GM18909 (cell line): ENCODE measurements around the gene NSD2.

Experiments used
- ATAC-seq: cut with Tn5 transposase; IDR thresholded peaks from one replicate; pipeline ENCODE4 v1.9.1; 2021; ENCODE audit warnings: mild to moderate bottlenecking; ENCODE audit not compliant: unreplicated experiment, poor library complexity

NSD2 gene

DNA sequence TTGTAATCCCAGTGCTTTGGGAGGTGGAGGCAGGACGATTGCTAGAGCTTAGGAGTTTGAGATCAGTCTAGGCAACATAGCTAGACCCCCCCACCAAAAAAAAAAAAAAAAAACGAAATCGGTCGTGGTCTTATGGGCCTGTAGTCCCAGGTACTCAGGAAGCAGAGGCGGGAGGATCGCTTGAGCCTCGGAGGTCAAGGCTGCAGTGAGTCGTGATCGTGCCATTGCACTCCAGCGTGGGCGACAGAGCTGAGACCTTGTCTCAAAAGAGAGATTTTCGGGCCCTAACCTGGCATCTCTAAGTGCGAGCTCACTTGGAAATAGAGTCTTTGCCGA, 8.3 kb upstream of the NSD2 start:
- ATAC-seq = no peak

DNA sequence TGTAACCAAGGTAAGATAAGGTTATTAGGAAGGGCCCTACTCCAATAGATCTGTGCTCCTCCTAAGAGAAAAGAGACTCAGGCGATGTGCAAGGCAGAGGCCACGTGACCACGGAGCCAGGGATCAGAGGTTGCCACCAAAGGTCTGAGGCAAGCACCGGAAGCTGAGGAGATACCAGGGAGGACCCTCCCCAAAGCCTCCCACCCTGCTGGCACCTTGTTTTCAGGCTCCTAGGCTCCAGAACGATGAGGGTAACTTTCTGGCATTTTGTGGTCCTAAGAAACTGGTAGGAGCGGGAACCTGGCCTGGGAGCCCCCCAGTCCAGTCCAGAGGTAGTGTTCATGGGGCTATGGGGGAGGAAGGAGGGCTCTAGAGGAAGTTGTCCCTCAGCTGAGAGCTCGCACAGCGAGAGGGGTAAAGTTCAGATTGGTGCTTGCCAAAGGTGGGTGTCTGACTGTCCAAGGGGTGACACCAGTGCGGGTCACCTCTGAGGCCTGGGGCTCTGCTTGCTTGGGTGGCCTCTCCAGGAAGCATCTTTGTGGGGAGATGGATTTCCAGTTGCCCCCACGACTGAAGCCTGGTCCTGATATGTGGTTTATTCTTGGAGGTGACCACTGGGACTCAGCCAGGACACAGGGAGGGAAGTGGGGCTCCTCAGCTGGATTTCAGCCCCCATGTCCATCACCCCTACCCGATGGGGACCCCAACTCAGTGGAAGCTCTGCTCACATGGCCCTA, 7.7 kb upstream of the NSD2 start:
- no peak for ATAC-seq

DNA sequence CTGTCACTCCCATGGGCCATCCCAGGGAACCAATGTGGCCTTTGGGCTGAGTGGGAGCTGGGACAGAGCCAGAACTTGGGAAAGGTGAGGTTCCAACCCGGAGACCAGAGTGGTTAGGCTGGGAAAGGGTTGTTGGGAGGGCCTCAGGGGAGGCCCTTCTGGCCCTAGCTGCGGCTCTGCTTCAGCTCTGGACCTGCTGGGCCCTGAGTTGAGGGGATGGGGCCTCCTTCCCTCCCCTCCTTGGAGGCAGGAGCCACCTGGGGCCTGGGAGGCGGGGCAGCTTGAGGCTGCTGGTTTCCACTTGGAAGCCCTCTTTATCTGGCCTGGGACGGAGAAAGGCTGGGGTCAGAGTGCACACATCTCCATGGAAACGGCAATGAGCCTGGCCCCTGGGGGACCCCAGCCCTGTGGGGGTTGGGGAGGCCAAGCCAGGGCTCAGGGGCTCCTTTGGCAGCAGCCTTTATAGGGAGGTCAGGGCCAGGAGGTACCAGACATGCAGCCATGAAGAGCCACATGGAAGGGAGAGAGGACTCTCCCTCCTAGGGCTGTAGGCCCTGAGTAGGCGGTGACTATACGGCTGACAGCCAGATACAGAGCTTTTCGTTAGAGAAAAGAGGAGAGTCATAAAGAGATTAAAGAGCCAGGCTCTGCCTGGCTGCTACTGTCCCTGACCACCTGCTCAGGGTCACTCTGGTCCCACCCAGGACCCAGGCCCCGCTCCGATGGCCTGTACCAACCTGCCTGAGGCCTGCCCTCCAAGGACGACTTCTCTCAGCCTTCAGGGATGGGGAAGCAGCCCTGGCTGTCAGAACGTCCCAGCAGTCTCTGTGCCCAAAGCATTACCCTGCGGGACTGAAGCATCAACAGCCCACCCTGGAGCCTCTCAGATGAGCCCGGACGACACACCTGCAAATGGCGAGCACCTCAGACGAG, 6.9 kb upstream of the NSD2 start:
- no peak for ATAC-seq

DNA sequence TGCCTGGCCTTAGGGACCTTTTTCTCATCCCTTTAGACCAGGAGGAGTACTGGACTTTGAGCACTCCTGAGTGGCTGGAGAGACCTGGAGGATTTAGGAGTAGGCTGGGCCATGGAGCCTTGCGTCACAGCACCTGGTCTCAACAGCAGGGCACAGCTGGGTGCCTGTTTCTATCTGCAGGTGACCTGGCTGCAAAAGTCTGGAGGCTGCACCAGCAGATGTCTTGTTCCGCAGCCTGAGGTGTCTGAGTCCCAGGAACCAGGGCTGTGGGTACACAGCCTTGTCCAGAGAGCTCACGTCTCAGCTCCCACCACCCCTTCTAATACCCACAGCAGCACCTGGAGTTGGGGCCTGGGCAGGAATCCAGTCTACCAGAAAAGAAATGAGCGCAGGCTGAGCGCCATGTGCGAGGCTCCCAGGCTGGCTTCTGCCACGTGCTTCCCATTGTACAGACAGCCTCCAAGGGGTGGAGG, 5.0 kb upstream of the NSD2 start:
- ATAC-seq = no peak

DNA sequence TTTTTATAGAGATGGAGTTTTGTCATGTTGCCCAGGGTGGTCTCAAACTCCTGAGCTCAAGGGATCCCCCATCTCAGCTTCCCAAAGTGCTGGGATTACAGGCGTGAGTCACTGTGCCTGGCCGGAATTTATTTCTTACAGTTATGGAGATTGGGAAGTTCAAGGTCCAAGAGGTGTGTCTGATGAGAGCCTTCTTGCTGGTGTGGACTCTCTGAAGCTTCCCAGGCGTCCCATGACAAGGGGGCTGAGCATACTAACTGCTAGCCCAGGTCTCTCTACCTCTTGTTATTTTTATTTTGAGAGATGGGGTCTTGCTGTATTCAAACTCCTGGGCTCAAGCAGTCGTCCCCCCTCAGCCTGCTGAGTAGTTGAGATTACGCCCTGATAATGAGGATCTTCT, 2.9 kb upstream of the NSD2 start:
- ATAC-seq = no peak

DNA sequence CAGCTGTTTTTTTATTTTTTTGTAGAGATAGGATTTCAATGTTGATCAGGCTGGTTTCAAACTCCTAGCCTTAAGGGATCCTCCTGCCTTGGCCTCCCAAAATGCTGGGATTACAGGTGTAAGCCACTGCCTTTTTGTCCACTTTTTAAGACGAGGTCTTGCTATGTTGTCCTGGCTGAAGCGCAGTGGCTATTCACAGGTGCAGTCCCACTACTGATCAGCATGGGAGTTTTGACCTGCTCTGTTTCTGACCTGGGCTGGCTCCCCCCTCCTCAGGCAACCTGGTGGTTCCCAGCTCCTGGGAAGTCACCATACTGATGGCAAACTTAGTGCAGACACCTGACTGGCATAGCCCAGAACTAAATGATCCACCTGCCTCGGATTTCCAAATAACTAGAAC, 2.3 kb upstream of the NSD2 start:
- ATAC-seq = no peak

DNA sequence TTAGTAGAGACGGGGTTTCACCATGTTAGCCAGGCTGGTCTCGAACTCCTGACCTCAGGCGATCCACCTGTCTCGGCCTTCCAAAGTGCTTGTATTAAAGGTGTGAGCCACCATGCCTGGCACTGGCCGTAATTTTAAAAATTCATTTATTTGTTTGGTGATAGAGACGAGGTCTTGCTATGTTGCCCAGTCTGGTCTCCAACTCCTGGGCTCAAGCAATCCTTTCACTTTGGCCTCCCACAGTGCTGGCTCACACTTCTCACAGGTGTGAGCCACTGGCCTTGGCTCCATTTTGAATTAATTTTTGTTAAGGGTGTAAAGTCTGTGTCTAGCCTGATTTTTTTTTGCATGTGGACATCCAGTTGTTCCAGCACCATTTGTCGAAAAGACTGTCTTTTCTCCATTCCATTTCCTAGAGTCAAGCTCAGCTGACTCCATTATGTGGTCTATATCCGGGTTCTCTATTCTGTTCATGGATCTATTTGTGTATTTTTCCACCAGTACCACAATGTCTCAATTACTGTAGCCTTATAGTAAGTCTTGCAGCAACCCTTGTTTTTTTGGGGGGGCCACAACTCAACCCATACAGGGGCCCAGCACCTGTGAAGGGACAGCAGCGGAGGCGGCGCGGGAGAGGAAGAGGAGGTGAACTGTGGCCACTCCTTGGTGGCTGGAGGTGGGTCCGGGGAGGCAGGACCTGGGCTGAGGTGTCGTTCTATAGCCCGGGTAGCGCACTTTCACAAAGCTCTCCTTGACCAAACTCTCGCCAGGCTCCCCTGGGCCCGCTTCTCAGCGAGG, 1.5 kb upstream of the NSD2 start:
- peak; percentile 7 for ATAC-seq

DNA sequence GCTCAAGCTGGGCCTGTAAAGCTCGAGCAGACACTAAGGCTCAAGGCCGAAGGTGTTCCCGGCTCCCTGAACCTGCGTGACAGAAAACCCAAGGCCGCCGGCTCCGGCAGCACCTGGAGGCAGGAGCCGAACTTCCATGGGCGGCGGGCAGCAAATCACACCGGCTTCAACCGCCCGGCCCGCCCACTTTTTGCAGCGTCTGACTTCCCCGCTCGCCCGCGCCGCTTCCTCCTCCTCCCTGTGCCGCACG, 940 bp upstream of the NSD2 start:
- ATAC-seq = peak; percentile 47

DNA sequence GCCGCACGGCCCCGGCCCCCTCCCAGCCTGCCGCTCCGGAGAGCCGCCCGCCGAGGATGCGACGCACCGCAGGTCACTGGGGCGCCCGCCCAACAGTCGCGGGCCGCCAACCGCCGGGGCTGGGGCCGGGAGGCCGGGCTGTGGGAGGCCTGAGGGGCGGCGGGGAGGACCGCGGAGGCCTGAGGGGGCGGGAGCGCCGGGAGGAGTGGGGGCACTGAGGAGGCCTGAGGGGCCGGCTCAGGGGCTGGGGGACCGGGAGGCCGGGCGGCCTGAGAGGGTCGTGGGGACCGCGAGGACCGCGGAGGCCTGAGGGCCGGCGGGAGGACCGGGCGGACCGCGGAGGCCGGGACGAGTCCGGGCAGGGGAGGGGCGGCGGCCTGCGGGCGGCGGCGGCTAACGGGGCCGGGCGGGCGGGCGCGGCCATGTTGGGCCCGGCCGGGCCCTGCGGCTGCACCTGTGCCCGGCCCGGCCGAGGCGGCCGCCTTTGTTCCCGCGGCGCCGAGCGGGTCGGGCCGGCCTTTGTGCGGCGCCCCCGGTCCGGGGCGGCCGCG, 353 bp downstream of the NSD2 start:
- ATAC-seq = peak; percentile 22

DNA sequence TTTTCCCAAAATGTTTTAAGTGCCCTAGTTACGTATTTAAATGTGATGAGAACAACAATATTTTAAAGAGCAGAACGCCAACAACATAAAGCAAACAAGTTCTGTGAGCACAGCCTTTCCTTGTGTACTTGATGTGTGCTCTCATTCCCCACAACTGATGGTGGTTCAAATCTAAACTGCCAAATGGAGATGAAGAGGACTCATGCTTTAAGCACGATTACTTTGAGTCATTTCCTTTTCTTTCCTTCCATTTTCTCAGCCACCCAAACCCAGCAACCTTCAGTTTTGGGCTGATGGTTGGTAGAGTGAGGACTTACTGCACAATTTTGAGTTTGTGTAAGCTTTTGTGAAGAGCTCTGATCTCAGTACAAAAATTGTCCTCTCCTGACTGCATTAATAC, 1.7 kb downstream of the NSD2 start:
- ATAC-seq = no peak

DNA sequence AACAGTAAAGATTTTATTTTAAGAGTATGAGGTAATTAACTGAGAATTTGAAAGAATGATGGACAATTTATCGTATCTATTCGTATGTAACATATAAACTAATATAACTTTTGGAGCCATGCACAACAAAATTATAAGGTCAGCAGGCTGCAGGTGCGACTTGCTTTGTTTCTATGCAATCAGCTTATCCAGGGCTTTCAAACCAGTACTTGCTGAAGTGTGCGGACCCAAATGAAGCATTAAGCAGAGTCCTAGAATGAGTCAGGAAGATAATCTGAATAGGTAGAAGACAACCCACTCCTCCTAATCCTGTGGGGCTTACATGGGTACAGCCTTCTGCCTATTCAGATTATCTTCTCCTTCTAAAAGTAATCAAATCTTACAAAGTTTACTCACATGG, 2.1 kb downstream of the NSD2 start:
- ATAC-seq = no peak

DNA sequence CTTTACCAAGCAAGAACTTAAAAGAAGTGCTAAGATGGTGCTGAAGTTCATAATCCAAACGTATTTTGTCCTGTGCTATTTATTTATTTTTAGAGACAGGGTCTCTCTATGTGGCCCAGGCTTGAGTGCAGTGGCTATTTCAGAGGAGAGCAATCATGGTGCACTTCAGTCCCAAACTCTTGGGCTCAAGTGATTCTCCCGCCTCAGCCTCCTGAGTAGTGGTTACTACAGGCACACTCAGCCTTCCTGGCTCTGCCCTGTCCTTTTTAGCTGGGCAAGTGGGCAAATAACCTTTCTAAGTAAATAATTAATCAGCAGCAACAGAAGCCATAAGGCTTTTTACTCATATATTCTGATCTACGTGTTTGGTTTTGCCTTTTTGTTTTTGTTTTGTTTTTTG, 2.6 kb downstream of the NSD2 start:
- ATAC-seq = no peak

DNA sequence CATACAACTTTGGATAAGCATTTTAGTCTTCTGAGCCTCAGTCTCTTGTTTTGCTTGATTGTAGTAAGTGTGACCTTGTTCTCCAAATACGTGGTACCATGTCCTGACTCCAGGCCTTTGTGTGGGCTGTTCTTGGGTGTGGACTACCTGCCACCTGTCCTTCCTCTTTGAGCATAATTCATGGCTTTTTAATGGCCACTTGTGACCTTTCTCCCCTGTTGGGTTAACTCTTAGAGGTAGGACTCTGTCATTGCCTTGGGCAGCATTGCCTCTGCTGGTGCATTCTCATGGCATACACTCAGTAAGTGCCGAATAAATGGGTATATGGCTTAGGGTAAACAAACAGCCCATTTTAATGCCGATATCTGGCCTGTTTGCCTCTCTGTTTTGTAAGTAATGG, 3.0 kb downstream of the NSD2 start:
- no peak for ATAC-seq

DNA sequence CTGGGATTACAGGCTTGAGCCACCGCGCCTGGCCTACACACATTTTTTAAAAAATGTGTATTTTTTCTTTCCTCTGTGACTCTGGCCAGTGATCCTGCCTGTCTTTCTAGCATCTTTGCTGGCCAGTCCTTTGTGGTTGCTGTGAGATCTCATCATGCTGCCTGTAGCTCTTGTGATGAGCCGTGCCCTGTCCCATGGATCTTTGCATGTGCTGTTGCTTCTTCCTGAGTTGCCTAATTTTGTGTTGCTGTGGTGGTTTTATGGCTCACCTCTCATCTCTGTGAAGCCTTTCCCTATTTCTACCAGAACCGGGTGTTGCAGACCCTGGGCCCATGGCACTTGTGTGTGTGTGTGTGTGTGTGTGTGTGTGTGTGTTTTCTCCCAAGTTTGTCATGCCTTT, 8.3 kb downstream of the NSD2 start:
- no peak for ATAC-seq

DNA sequence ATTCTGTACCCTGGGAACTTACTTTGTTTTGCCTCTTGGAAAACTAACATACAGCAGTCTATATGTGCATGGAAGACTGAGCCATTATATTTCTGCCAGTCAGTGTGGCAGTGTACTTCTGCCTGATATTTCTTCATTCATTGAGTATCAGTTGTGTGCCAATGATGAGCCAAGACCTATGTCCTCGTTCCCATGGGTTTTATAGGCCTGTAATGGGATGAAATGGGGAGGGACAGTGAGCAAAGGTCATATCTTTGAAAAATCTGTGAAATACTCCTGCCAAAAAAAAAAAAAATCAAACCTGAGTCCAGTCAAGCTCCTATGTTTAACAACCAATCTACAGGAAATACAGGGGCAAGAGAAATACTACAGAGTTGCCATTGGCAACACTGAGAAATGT, 9.1 kb downstream of the NSD2 start:
- no peak for ATAC-seq

DNA sequence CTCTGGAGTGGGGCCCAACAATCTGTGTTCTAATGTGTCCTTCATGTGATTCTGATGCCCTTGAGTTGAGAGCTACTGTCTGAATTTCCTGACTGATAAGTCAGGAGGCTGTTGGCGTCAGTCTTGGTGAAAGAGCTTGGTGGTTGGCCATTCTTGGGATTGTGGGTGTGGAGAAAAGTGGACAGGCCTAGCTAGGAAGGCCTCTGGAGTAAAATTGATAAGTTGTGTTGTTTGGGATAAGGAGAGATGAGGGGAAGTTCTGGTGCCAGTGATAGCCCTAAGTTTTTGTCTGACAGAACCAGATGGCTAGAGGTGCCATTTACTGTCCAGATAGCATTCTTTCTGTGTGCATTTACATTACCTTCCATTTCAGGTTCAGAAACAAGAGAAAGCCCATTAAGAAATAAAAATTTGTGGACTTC, 11.7 kb downstream of the NSD2 start:
- no peak for ATAC-seq

DNA sequence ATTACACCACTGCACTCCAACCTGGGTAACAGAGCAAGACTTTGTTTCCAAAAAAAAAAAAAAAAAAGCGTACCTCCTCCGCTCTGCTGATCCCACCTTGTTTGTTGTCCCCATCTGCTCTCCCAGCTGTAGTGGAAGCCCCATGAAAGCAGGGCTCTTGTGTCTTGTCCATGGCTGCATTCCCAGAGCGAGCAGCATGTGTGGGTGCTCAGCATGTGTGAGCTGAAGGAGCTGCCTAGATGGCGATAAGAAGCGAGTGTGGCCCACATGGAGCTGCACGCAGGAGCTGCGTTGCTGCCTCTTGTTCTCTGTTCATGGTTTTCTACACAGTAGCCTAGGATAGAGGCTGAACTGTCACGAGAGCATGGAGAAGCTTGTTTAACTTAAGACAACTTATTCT, 12.4 kb downstream of the NSD2 start:
- ATAC-seq = no peak

DNA sequence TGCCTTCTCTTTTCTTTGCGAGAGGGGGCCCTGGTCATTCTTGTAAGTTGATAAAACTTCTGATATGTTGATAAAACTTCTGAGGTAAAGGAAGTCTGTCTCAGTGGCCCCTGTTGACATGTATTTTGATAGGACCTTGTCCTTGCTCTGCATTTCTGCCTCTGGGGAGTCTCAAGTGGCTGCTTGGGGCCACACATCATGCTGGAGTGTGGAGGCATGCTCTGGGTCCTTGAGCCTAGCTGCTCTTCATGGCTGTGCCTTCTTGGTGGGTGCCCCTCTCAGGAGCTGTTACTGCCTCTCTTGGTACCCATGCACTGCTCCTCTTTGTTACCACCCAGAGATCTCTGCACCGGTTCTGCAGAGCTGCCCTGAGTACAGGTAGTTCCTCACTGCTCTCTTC, 14.2 kb downstream of the NSD2 start:
- no peak for ATAC-seq

DNA sequence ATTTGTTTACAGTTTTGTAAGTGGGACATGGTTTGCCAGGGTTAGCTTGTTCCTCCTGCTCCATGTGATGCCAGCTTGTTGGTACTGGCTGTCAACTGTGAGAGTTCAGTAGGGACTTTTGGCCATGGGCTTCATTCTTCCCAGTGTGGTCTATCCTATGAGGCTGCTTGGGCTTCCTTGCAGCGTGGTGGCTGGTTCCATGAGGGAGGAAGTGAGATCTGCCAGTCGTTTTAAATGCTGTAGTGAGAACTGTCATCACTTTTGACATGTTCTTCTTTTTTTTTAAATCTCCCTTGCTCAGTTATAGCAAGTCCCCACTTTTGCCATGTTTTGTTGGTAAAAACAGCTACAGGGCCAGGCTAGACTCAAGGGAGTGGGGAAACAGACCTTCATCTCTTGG, 15.9 kb downstream of the NSD2 start:
- ATAC-seq = no peak

DNA sequence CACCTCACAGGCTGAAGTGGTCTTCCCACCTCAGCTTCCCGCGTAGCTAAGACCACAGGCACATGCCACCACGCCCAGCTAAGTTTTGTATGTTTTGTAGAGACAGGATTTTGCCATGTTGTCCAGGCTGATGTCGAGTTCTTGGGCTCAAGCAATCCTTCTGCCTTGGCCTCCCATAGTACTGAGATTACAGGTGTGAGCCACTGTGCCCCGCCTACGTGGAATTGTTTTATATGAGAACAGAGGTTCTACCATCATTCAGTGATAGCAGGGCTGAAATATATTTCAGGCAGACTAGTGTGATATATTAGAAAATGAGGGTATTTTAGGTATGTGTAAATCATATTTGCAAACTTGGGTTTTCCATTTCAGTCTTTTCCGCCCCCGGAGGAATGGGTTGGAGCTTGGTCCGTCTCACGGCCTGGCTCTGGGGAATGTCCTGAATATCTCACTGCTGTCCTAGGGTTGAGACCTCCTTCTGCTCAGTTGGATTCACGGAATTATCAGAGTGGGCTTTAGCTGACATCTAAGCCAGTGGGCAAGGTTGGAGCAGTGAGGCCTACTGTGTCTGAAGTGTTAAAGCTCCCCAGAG, 19.9 kb downstream of the NSD2 start:
- no peak for ATAC-seq
